K562 (cell line): ENCODE results near the gene TLX2. TPM values are rescaled to one million over a fixed set of nuclear protein-coding genes. Genes with fewer than 3 reads are reported as not detected.

Source experiments
- ATAC-seq: fragments of 200-7000 bp; cut with Tn5 transposase; 3 replicates; pipeline ENCODE4 v1.9.1; 2020; ENCODE audit warnings: moderate library complexity
- BruUV-seq: library from RNA; stranded (reverse); fragments of 400-500 nt; replicated peaks from 2 replicates; lab custom pipeline; 2021; lab: Mats Ljungman, UMichigan
- CTCF ChIA-PET: fragments of 300-600 bp; formaldehyde crosslinking; extraction: SDS; loops from one replicate; lab custom pipeline; 2021; ENCODE audit warnings: low intra/inter-chr PET ratio; lab: Yijun Ruan, JAX
- POLR2A ChIA-PET: fragments of 300-600, 350-650 bp; sonication (Branson Sonifier 250); formaldehyde crosslinking; extraction: SDS; loops from one replicate; lab custom pipeline; 2021; ENCODE audit warnings: antibody characterized with exemption, inconsistent platforms; lab: Yijun Ruan, JAX
- DNase-seq, 4 experiments: peaks; one replicate each; pipeline versions ENCODE4 v3.0.0 to v3.0.0-alpha.2; 2011 to 2018; ENCODE audit warnings: low spot score in 3 of 4, mixed read lengths in 3 of 4; ENCODE audit errors: extremely low read depth in 1 of 4
- FAIRE-seq: peaks from 2 replicates; lab custom pipeline; 2011; peaks lifted over from hg19 to GRCh38; lab: Jason Lieb, UNC
- H2AFZ ChIP-seq: 2 replicates; pipeline ENCODE4 v1.6.0; 2011; ENCODE audit warnings: low read depth, low read length, control low read depth, inconsistent platforms
- H3K27ac ChIP-seq: fragments of 200-600 bp; 3 replicates; pipeline ENCODE4 v1.8.0; 2011; ENCODE audit warnings: low read depth, mild to moderate bottlenecking, control low read depth, inconsistent platforms, low read length, moderate library complexity, mixed read lengths; ENCODE audit errors: extremely low read depth
- H3K27me3 ChIP-seq, 2 experiments: fragments of 300-600 bp in 1 of 2; 2 replicates in 1 of 2; 3 replicates in 1 of 2; pipeline versions ENCODE4 v1.6.0 to v1.8.0; 2011; ENCODE audit warnings: inconsistent platforms in 2 of 2, low read length in 2 of 2, mild to moderate bottlenecking in 1 of 2, mixed read lengths in 1 of 2, moderate library complexity in 1 of 2; ENCODE audit not compliant: control insufficient read depth in 2 of 2, insufficient read depth in 2 of 2
- H3K36me3 ChIP-seq: fragments of 300-600 bp; 3 replicates; pipeline ENCODE4 v1.8.0; 2011; ENCODE audit warnings: mild to moderate bottlenecking, low read length, inconsistent platforms; ENCODE audit not compliant: control insufficient read depth, insufficient read depth
- H3K4me1 ChIP-seq, 2 experiments: fragments of 200-600 bp in 1 of 2; replicated peaks in 1 of 2; 2 replicates in 1 of 2; 3 replicates in 1 of 2; pipeline versions ENCODE4 v1.5.1 to v1.8.0; 2011; ENCODE audit warnings: inconsistent platforms in 2 of 2, low read length in 2 of 2, mild to moderate bottlenecking in 1 of 2, mixed read lengths in 1 of 2, moderate library complexity in 1 of 2; ENCODE audit not compliant: control insufficient read depth in 2 of 2, insufficient read depth in 2 of 2
- H3K4me2 ChIP-seq: 2 replicates; pipeline ENCODE4 v1.6.1; 2011; ENCODE audit warnings: low read length, control low read depth, inconsistent platforms, mixed read lengths; ENCODE audit not compliant: insufficient read depth
- H3K4me3 ChIP-seq: fragments of 200-600 bp; sonication (generic), shearing (Covaris generic); 2 replicates; pipeline ENCODE4 v1.5.1; 2016; ENCODE audit warnings: control low read depth, inconsistent platforms
- H3K79me2 ChIP-seq: fragments of 200-600 bp; 3 replicates; pipeline ENCODE4 v1.8.0; 2011; ENCODE audit warnings: low read length, inconsistent platforms; ENCODE audit not compliant: control insufficient read depth, insufficient read depth
- H3K9ac ChIP-seq, 2 experiments: 2 replicates each; pipeline versions ENCODE4 v1.6.0 to v1.6.1; 2011; ENCODE audit warnings: low read depth in 2 of 2, low read length in 2 of 2, control low read depth in 1 of 2, inconsistent platforms in 1 of 2, mild to moderate bottlenecking in 1 of 2, mixed read lengths in 1 of 2; ENCODE audit not compliant: insufficient read depth in 1 of 2
- H3K9me1 ChIP-seq: one replicate; pipeline ENCODE4 v1.6.0; 2011; ENCODE audit warnings: inconsistent platforms, mild to moderate bottlenecking, low read length, moderate library complexity; ENCODE audit not compliant: control insufficient read depth, insufficient read depth
- H3K9me3 ChIP-seq: replicated peaks from 2 replicates; pipeline ENCODE4 v1.5.1; 2011; ENCODE audit warnings: low read depth, low read length, inconsistent platforms; ENCODE audit not compliant: control insufficient read depth, insufficient read depth
- H4K20me1 ChIP-seq: replicated peaks from 2 replicates; pipeline ENCODE4 v1.6.1; 2011; ENCODE audit warnings: low read length, inconsistent platforms, mixed read lengths; ENCODE audit not compliant: control insufficient read depth, insufficient read depth
- BHLHE40 ChIP-seq: IDR thresholded peaks from 2 replicates; pipeline ENCODE4 v1.6.1; 2011; ENCODE audit warnings: low read length, improper control_type of control experiment
- CC2D1A ChIP-seq: fragments of 450-650 bp; IDR thresholded peaks from 2 replicates; pipeline ENCODE4 v1.6.1; 2017; ENCODE audit warnings: mild to moderate bottlenecking
- MIER1 ChIP-seq: fragments of 450-650 bp; IDR thresholded peaks from 2 replicates; pipeline ENCODE4 v1.6.1; 2016; ENCODE audit warnings: antibody characterized with exemption, mild to moderate bottlenecking, low read depth
- NCOA6 ChIP-seq: fragments of 450-650 bp; IDR thresholded peaks from 2 replicates; pipeline ENCODE4 v1.6.1; 2017; ENCODE audit warnings: mild to moderate bottlenecking
- SUPT5H ChIP-seq: fragments of 450-650 bp; IDR thresholded peaks from 2 replicates; pipeline ENCODE4 v1.6.1; 2016
- ZNF551 ChIP-seq: fragments of 250-450 bp; sonication (Bioruptor Pico); IDR thresholded peaks from 2 replicates; pipeline ENCODE4 v1.5.0; 2021; ENCODE audit warnings: mild to moderate bottlenecking, moderate library complexity
- WGBS: fragments of 100-300 bp; shearing (Covaris generic); methylation state at CpG from one replicate; pipeline ENCODE4 v1.1.6; 2016; ENCODE audit warnings: low coverage, mixed read lengths; ENCODE audit not compliant: insufficient coverage; ENCODE audit errors: missing lambda C conversion rate; 5-methylcytosine and 5-hydroxymethylcytosine counted together
- in situ Hi-C: fragments of 300-500 bp; cut with MboI; formaldehyde crosslinking; loops from 4 replicates; pipeline ENCODE4 v1.15.0; 2018; ENCODE audit warnings: inconsistent platforms, mixed read lengths
- intact Hi-C: fragments of 100-400 bp; cut with micrococcal nuclease; formaldehyde crosslinking; loops from 2 replicates; pipeline ENCODE4 v1.14.2; 2022
- polyA plus RNA-seq, 8 experiments: library from polyadenylated mRNA; depleted of rRNA in 4 of 8; stranded (reverse) in 5 of 8; unstranded in 3 of 8; fragments of >200 nt; fragmentation: Nextera tagmentation in 2 of 8; fragmentation: Illumina TruSeq in 1 of 8; extraction: Ambion mirVana in 2 of 8; extraction: Trizol in 1 of 8; gene quantifications; 2 replicates each; pipeline versions ENCODE4 v1.2.1 to v1.2.3, GENCODE V29; 2011 to 2014; ENCODE audit warnings: inconsistent platforms in 1 of 8, missing spikeins in 1 of 8
- total RNA-seq, 7 experiments: library from RNA; depleted of rRNA in 6 of 7; stranded (reverse); fragments of >200 nt in 6 of 7; fragmentation: Illumina TruSeq in 2 of 7; extraction: Trizol in 2 of 7; gene quantifications; 2 replicates each; pipeline versions ENCODE4 v1.2.1 to v1.2.3, GENCODE V29; 2011 to 2021; ENCODE audit warnings: low replicate concordance in 1 of 7
- TF ChIP-seq, protein P1 (sequence below), 2 experiments: fragments of 450-650 bp; formaldehyde crosslinking in 1 of 2; IDR thresholded peaks; 2 replicates each; pipeline versions ENCODE4 v1.4.0 to v1.6.1; 2014 to 2020; ENCODE audit warnings: mild to moderate bottlenecking in 2 of 2, borderline replicate concordance in 1 of 2, low read depth in 1 of 2

The TLX2 gene
- total and polyA plus RNA-seq, 9 of the 15 experiments (the other 6 are each of a cell fraction or from before 2014, with no cell fraction given), result not detected

DNA sequence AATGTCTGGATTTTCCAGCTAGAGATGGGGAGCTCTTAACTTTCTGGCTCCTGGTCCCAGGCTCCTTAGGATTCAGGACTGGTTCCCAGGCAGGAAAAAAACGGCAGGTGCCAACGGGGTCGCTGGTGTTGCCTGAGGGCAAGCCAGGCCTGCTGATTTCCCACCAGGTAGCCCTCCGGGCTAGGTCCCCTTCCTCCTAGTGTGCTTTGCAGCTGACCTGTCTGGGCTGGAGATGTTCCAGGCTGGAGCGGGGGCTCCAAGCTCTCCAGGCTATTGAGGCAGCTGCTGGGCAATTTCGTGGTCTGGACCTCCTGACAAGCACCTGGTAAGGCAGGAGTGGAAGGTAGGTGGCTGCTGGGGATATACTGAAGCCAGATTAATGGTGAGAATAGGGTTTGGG, 39.8 kb upstream of the TLX2 start:
- no peak overlapping the region for H3K27ac ChIP-seq
- H3K9me3 ChIP-seq, result no peaks in the 10 kb centered on the region
- no peak for TF ChIP-seq MIER1
- intact Hi-C loops (loop anchor here (2.0 to 5.0 kb wide), 2 partner anchors 77 to 142 kb away; no protein-coding TSS in a partner anchor), in situ Hi-C loops (no loop called here)
- H3K36me3 ChIP-seq, result peaks cover 24% of the 10 kb centered on the region; the same call in 2 of the 3 replicates
- H2AFZ ChIP-seq, result no peak overlapping the region
- POLR2A ChIA-PET, result interaction anchor here (0.7 to 4.0 kb wide), 3 partner anchors 7 to 139 kb away, joined by 3 to 28 read pairs (median 4); partner anchors contain the start of genes CCDC142 and TTC31
- BruUV-seq, result no TSS peak
- 91% methylated on average over 6 of the region's 6 CpGs for WGBS
- H3K9ac ChIP-seq, result no peak overlapping the region
- H4K20me1 ChIP-seq, result no peaks in the 10 kb centered on the region
- H3K79me2 ChIP-seq, result peaks cover 13% of the 10 kb centered on the region; the same call in 2 of the 3 replicates
- peaks cover 4% of the 10 kb centered on the region for H3K9me1 ChIP-seq
- H3K4me3 ChIP-seq, result no peak overlapping the region
- H3K27me3 ChIP-seq, result no peaks in the 10 kb centered on the region
- no peak overlapping the region for H3K4me2 ChIP-seq
- ATAC-seq (no peak), FAIRE-seq (no peak), DNase-seq (no peak)
- peaks cover 11 to 16% of the 10 kb centered on the region in 2 experiments; a peak in 3 of 5 replicates for H3K4me1 ChIP-seq
- CTCF ChIA-PET, result no interaction called here

DNA sequence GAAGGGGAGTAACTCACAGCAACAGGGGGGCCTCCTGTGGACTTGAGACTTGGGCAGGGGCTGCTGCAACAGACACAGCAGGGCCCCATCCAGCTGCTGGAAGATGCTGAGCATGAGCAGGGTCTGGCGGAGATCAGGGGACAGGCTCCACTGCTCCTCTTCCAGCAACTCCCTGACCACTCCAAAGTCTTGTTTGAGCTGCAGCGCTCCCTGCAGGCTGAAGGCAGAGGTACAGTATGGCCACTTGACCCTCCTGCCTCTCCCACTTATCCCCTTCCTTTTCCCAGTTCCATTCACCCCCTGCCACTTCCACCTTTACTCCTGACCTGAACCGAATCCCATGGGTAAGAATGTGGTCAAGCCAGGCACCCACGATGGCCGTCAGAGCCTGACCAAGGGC, 39.4 kb upstream of the TLX2 start:
- H3K79me2 ChIP-seq, result peaks cover 13% of the 10 kb centered on the region; the same call in 2 of the 3 replicates
- ATAC-seq, result peak; percentile 40
- intact Hi-C loops, result loop anchor here (2.0 to 5.0 kb wide), 2 partner anchors 78 to 142 kb away; no protein-coding TSS in a partner anchor
- peak in 2 of 4 experiments; percentile 29 to 43 for DNase-seq
- POLR2A ChIA-PET, result interaction anchor here (0.6 to 1.1 kb wide), 5 partner anchors 26 to 139 kb away, joined by 3 to 4 read pairs (median 3); no protein-coding TSS in a partner anchor
- CTCF ChIA-PET, result interaction anchor here (0.6 kb wide), 1 partner anchor 58 kb away, joined by 3 read pairs; no protein-coding TSS in a partner anchor
- H3K4me3 ChIP-seq, result no peak overlapping the region
- H2AFZ ChIP-seq, result no peak overlapping the region
- no peaks in the 10 kb centered on the region for H4K20me1 ChIP-seq
- no peak overlapping the region for H3K9ac ChIP-seq
- in situ Hi-C loops, result no loop called here
- no peaks in the 10 kb centered on the region for H3K9me3 ChIP-seq
- no peaks in the 10 kb centered on the region for H3K27me3 ChIP-seq
- no peak overlapping the region for H3K4me2 ChIP-seq
- no peak for FAIRE-seq
- H3K4me1 ChIP-seq, result peaks cover 11 to 16% of the 10 kb centered on the region in 2 experiments; a peak in 3 of 5 replicates
- peaks cover 27% of the 10 kb centered on the region for H3K36me3 ChIP-seq
- 77% methylated on average over 4 of the region's 5 CpGs for WGBS
- H3K27ac ChIP-seq, result no peak overlapping the region
- BruUV-seq, result no TSS peak
- peaks cover 4% of the 10 kb centered on the region for H3K9me1 ChIP-seq
- TF ChIP-seq ZNF551 (CRISPR knock-in tag) (no peak), BHLHE40 (no peak), NCOA6 (no peak), CC2D1A (no peak), SUPT5H (no peak)
- TF ChIP-seq, protein P1, sequence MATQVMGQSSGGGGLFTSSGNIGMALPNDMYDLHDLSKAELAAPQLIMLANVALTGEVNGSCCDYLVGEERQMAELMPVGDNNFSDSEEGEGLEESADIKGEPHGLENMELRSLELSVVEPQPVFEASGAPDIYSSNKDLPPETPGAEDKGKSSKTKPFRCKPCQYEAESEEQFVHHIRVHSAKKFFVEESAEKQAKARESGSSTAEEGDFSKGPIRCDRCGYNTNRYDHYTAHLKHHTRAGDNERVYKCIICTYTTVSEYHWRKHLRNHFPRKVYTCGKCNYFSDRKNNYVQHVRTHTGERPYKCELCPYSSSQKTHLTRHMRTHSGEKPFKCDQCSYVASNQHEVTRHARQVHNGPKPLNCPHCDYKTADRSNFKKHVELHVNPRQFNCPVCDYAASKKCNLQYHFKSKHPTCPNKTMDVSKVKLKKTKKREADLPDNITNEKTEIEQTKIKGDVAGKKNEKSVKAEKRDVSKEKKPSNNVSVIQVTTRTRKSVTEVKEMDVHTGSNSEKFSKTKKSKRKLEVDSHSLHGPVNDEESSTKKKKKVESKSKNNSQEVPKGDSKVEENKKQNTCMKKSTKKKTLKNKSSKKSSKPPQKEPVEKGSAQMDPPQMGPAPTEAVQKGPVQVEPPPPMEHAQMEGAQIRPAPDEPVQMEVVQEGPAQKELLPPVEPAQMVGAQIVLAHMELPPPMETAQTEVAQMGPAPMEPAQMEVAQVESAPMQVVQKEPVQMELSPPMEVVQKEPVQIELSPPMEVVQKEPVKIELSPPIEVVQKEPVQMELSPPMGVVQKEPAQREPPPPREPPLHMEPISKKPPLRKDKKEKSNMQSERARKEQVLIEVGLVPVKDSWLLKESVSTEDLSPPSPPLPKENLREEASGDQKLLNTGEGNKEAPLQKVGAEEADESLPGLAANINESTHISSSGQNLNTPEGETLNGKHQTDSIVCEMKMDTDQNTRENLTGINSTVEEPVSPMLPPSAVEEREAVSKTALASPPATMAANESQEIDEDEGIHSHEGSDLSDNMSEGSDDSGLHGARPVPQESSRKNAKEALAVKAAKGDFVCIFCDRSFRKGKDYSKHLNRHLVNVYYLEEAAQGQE (IDR thresholded peaks at IDR 0.05; ENCODE audit: borderline replicate concordance), result 0 out of 2 replicates have a peak, but pooled peaks have one; percentile 12
- TF ChIP-seq, protein P1 (CRISPR knock-in tag; IDR thresholded peaks at IDR 0.05; ENCODE audit: low read depth), result no peak
